ENCODE data around the gene SLC12A4.

DNA sequence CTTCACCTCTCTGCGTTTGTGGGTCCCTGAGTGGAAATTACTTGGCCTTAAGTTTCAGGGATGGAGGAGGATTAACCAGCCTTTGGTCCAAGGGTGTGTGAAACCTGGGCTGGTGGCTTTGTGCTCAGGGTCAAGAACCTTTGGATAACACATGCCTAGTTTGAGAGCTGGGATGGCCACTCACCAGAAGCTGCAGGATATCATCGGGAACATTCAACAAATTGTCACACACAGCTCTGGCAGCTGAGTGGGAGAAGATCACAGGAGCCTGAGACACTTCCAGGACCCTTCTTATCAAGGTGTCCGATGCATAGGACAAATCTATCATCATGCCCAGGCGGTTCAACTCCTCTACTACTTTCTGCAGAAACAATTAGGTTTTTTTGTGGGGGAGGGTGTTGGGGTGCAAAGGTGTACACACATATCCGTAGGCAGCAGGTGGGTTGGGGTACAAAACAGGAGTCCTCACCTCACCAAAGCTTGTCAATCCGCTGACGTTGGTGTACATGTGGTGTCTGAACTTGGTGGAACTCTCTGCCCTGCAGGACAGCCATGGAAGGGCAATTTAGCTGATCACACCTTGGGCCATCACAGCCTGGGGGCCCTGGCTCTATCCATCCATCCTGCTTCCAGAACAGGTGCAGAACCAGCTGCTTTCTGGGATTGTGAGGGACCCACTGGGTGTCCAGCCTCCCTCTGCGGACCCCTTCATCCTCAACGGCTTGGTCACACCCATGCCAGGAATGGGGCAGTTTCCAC, 9.2 kb upstream of the SLC12A4 start:
- TF ChIP-seq, protein P1, sequence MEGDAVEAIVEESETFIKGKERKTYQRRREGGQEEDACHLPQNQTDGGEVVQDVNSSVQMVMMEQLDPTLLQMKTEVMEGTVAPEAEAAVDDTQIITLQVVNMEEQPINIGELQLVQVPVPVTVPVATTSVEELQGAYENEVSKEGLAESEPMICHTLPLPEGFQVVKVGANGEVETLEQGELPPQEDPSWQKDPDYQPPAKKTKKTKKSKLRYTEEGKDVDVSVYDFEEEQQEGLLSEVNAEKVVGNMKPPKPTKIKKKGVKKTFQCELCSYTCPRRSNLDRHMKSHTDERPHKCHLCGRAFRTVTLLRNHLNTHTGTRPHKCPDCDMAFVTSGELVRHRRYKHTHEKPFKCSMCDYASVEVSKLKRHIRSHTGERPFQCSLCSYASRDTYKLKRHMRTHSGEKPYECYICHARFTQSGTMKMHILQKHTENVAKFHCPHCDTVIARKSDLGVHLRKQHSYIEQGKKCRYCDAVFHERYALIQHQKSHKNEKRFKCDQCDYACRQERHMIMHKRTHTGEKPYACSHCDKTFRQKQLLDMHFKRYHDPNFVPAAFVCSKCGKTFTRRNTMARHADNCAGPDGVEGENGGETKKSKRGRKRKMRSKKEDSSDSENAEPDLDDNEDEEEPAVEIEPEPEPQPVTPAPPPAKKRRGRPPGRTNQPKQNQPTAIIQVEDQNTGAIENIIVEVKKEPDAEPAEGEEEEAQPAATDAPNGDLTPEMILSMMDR (IDR thresholded peaks at IDR 0.05), result no peak
- no peak for TF ChIP-seq POLR2A (IDR thresholded peaks at IDR 0.05; ENCODE audit: low read depth)
